MCF 10A (cell line): Measurements from ENCODE around the gene ITGA11. TPM values are rescaled to one million over a fixed set of nuclear protein-coding genes. Genes with fewer than 3 reads are reported as not detected.

Source experiments
- BruUV-seq: library from RNA; stranded (reverse); fragments of 400-500 nt; replicated peaks from 2 replicates; lab custom pipeline; 2021; lab: Mats Ljungman, UMichigan
- CTCF ChIA-PET: fragments of 300-600 bp; sonication (Branson Sonifier 250); formaldehyde crosslinking; extraction: SDS; loops from one replicate; lab custom pipeline; 2021; ENCODE audit warnings: antibody characterized with exemption, inconsistent platforms; lab: Yijun Ruan, JAX
- POLR2A ChIA-PET: fragments of 300-600, 350-650 bp; sonication (Branson Sonifier 250); formaldehyde crosslinking; extraction: SDS; loops from one replicate; lab custom pipeline; 2020; ENCODE audit warnings: antibody characterized with exemption, inconsistent platforms; lab: Yijun Ruan, JAX
- DNase-seq: peaks from one replicate; pipeline ENCODE4 v3.0.0-alpha.2; 2018; ENCODE audit not compliant: unreplicated experiment
- H3K27ac Mint-ChIP-seq: one replicate; pipeline ENCODE4 v1.8.0; 2022; ENCODE audit warnings: mild to moderate bottlenecking, low read depth, mixed read lengths; ENCODE audit not compliant: unreplicated experiment
- H3K27me3 Mint-ChIP-seq: one replicate; pipeline ENCODE4 v1.8.0; 2022; ENCODE audit warnings: mixed read lengths; ENCODE audit not compliant: insufficient read depth, unreplicated experiment
- H3K36me3 Mint-ChIP-seq: one replicate; pipeline ENCODE4 v1.8.0; 2022; ENCODE audit warnings: mild to moderate bottlenecking, moderate library complexity, mixed read lengths; ENCODE audit not compliant: insufficient read depth, unreplicated experiment
- H3K4me1 Mint-ChIP-seq: one replicate; pipeline ENCODE4 v1.8.0; 2022; ENCODE audit warnings: mixed read lengths; ENCODE audit not compliant: insufficient read depth, unreplicated experiment
- H3K4me3 Mint-ChIP-seq: one replicate; pipeline ENCODE4 v1.8.0; 2022; ENCODE audit warnings: mild to moderate bottlenecking, moderate library complexity, mixed read lengths; ENCODE audit not compliant: unreplicated experiment
- H3K9me3 Mint-ChIP-seq: one replicate; pipeline ENCODE4 v1.8.0; 2022; ENCODE audit warnings: mixed read lengths; ENCODE audit not compliant: unreplicated experiment
- CTCF ChIP-seq: fragments of 200-600 bp; IDR thresholded peaks from one replicate; pipeline ENCODE4 v1.8.0; 2022; ENCODE audit warnings: antibody characterized with exemption, mild to moderate bottlenecking; ENCODE audit not compliant: unreplicated experiment
- intact Hi-C: fragments of 100-400 bp; cut with micrococcal nuclease; formaldehyde crosslinking; loops from 2 replicates; pipeline ENCODE4 v1.14.1; 2022
- total RNA-seq: library from RNA; stranded (reverse); gene quantifications from 2 replicates; pipeline ENCODE4 v1.2.3, GENCODE V29; 2022

The ITGA11 gene
- total RNA-seq, 1 experiment from 2014 or later = 0.19 TPM

DNA sequence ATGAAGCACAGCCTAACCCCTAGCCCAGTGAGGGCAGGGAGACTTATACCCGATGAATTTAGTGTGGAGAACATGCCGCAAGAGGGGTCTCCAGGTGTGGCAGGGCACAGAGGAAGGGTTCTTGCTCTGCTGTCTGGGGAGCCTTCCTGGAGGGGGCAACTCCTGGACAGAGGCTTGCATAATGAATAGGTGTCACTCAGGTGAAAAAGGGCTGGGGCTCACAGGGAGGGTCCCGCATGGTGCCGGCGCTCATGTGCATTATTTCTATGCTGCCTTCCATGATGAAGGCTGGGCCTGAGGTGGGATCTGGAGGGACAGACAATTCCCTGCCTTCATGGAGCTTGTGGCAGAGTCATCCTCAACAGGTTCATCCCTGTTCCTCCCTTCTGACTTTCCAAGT lies 51.5 kb downstream of the ITGA11 start:
- Mint-ChIP-seq H3K9me3 (peaks cover 7% of the 10 kb centered on the region), H3K27me3 (no peaks in the 10 kb centered on the region), H3K27ac (no peak overlapping the region), H3K4me3 (no peak overlapping the region), H3K36me3 (peaks cover 6% of the 10 kb centered on the region), H3K4me1 (peaks cover 11% of the 10 kb centered on the region)
- intact Hi-C loops = no loop called here
- BruUV-seq = no TSS peak
- POLR2A ChIA-PET = no interaction called here
- TF ChIP-seq CTCF = no peak
- CTCF ChIA-PET = interaction anchor here (1.3 kb wide), 1 partner anchor 128 kb away, joined by 5 read pairs; no protein-coding TSS in a partner anchor
- no peak for DNase-seq

DNA sequence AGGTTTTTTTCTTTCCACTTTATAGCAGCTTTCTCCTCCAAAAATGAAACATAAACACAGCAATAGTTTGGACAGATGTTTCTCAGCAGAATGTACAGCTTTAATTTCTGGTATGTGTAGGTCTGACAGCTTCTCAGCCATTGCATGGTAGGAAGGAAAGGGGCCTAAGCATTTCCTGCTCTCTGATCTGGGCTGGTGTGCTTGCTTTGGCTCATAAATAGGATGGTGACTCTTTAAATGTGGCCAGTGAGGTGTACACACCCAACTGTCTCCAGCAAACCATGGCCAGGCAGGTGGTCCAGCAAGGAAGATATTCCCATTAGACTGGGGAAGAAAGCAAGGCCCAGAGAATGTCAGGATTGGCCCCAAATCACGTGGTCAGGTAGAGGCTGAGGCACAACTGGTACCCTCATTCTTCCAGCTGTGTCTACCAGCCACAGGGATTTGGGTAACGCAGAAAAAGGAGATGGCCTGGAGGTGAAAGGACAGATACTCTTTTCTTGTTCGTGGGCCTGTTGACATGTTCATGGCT lies 52.1 kb downstream of the ITGA11 start:
- Mint-ChIP-seq H3K4me1 (peaks cover 11% of the 10 kb centered on the region), H3K27me3 (no peaks in the 10 kb centered on the region), H3K27ac (no peak overlapping the region), H3K4me3 (no peak overlapping the region), H3K9me3 (peaks cover 7% of the 10 kb centered on the region), H3K36me3 (peaks cover 6% of the 10 kb centered on the region)
- ChIA-PET CTCF (interaction anchor here (0.6 to 1.3 kb wide), 3 partner anchors 73 to 691 kb away, joined by 3 to 5 read pairs (median 3); no protein-coding TSS in a partner anchor), POLR2A (no interaction called here)
- no TSS peak for BruUV-seq
- intact Hi-C loops = no loop called here
- DNase-seq = no peak
- TF ChIP-seq CTCF = no peak

DNA sequence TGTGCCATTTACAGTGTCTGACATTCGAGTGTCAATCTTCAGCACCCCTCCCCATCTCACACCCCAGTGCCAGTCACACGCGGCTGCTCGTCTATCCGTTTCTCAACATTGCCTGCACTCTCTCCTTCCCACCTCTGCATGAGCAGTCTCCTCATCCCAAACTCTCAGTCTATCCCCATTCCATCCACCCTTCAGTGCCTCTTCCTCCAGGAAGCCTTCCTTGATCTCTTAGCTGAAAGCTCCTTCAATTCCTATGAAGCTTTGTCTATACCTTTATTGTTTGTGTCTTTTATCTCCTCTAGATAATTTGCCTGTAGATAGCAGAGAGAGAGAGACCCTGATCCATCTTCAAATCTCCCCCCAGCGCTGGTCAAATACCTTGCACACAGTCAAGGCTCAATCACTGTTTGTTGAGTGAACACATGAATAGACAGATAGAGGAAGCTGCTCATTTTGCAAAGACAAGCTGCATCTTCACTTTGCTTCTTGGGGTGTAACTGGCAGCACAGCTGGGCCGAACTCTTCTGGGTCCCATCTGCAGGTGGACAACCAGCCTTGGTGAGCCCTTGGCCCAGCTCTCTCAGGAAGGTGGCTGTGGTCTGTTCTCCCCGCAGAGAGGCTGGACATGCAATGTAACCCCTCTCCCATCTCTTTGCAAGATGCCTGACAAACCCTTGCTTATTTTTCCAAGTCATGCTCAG lies 52.8 kb downstream of the ITGA11 start:
- H3K4me1 Mint-ChIP-seq = peaks cover 5% of the 10 kb centered on the region
- peaks cover 6% of the 10 kb centered on the region for H3K36me3 Mint-ChIP-seq
- CTCF ChIA-PET = interaction anchor here (0.5 to 1.3 kb wide), 5 partner anchors 72 to 691 kb away, joined by 3 to 5 read pairs (median 3); no protein-coding TSS in a partner anchor

More for the DNA sequence above, 52.8 kb downstream of the ITGA11 start:
- intact Hi-C loops = no loop called here
- BruUV-seq = no TSS peak
- H3K9me3 Mint-ChIP-seq = peaks cover 7% of the 10 kb centered on the region
- no peak overlapping the region for H3K4me3 Mint-ChIP-seq
- DNase-seq = no peak
- POLR2A ChIA-PET = no interaction called here
- no peak overlapping the region for H3K27ac Mint-ChIP-seq
- no peak for TF ChIP-seq CTCF
- no peaks in the 10 kb centered on the region for H3K27me3 Mint-ChIP-seq
